Measurements from ENCODE around the gene KIF21A. TPM values are rescaled to one million over a fixed set of nuclear protein-coding genes. Genes with fewer than 3 reads are reported as not detected.

The KIF21A gene
- total RNA-seq, 1 experiment from 2014 or later = 29.1 TPM

GRCh38 chr12:39294715-39295114 lies 148.2 kb downstream of the KIF21A start:
- no peaks in the 10 kb centered on the region for H3K9me3 ChIP-seq (ENCODE audit: control insufficient read depth in 1 of 2, insufficient read depth in 1 of 2, low read depth in 1 of 2, low read length in 2 of 2)
- POLR2A ChIA-PET = no interaction called here
- H3K9me2 ChIP-seq (ENCODE audit: insufficient read depth) = no peaks in the 10 kb centered on the region
- BruUV-seq (replicated peaks) = no TSS peak
- H3K9ac ChIP-seq (ENCODE audit: low read length) = no peak overlapping the region
- TF ChIP-seq EZH2 (IDR thresholded peaks at IDR 0.05) = no peak
- no peak for TF ChIP-seq RAD21 (IDR thresholded peaks at IDR 0.05; ENCODE audit: low read depth)
- TF ChIP-seq TCF7L2 (IDR thresholded peaks at IDR 0.05; ENCODE audit: borderline replicate concordance, extremely low read depth, insufficient read depth, insufficient read length) = no peak
- no peaks in the 10 kb centered on the region for H4K20me1 ChIP-seq (ENCODE audit: insufficient read depth)
- H3K36me3 ChIP-seq (ENCODE audit: control insufficient read depth in 1 of 2, insufficient read depth in 2 of 2, low read length in 2 of 2) = no peaks in the 10 kb centered on the region
- no peaks in the 10 kb centered on the region for H3K4me1 ChIP-seq (ENCODE audit: control insufficient read depth in 1 of 2, insufficient read depth in 2 of 2, low read length in 2 of 2)
- CTCF ChIA-PET = no interaction called here
- H3K4me3 ChIP-seq (replicated peaks in 1 of 2; ENCODE audit: low read depth in 1 of 2, low read length in 2 of 2) = no peak overlapping the region
- no peak overlapping the region for H3K4me2 ChIP-seq (ENCODE audit: low read length)
- DNase-seq (ENCODE audit: low read depth, low spot score) (no peak), ATAC-seq (no peak)
- RAD21 ChIA-PET (ENCODE audit: low non-redundant PET in 1 of 2, low total read pairs in 2 of 2, uncharacterized antibody in 2 of 2, unreplicated experiment in 2 of 2) = no interaction called here
- intact Hi-C loops (cut with micrococcal nuclease) = no loop called here
- H3K27me3 ChIP-seq (ENCODE audit: insufficient read depth, low read length) = no peaks in the 10 kb centered on the region
- no peaks in the 10 kb centered on the region for H3K79me2 ChIP-seq (ENCODE audit: insufficient read depth, low read length)
- no peak overlapping the region for H2AFZ ChIP-seq (ENCODE audit: low read depth, low read length, poor library complexity, severe bottlenecking)
- H3K27ac ChIP-seq (ENCODE audit: low read depth, low read length) = no peak overlapping the region

DNA sequence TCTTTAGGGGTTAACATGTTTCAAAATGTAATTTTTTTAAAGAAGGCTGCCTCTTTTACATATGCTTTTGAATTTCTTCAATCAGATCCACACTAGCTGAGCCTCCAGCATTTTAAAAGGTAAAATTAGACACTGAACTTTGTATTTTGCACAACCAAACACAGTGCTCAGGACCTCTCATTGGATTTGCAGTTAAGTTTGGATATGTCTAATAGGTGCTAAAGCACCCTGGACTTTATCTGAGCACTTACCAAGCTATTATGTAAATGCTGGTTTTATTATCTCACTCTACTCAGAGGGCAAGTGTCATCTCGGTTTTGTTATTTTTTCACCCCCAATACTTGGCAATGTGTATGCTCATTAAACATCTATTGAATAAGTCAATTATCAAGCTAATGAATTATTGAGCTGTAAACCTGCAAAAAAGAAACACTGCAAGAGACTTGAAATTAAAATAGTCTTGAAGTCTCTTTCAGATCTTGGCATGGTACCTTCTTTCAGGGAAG lies 150.7 kb downstream of the KIF21A start:
- ChIA-PET RAD21 (ENCODE audit: low non-redundant PET in 1 of 2, low total read pairs in 2 of 2, uncharacterized antibody in 2 of 2, unreplicated experiment in 2 of 2) (no interaction called here), POLR2A (no interaction called here)
- no TSS peak for BruUV-seq (replicated peaks)

More for the DNA sequence above, 150.7 kb downstream of the KIF21A start:
- CTCF ChIA-PET = no interaction called here
- intact Hi-C loops (cut with micrococcal nuclease) = no loop called here
- no peak overlapping the region for H3K4me2 ChIP-seq (ENCODE audit: low read length)
- DNase-seq (ENCODE audit: low read depth, low spot score) (no peak), ATAC-seq (no peak)
- no peaks in the 10 kb centered on the region for H4K20me1 ChIP-seq (ENCODE audit: insufficient read depth)
- no peaks in the 10 kb centered on the region for H3K27me3 ChIP-seq (ENCODE audit: insufficient read depth, low read length)
- H3K9me3 ChIP-seq (ENCODE audit: control insufficient read depth in 1 of 2, insufficient read depth in 1 of 2, low read depth in 1 of 2, low read length in 2 of 2) = no peaks in the 10 kb centered on the region
- no peak overlapping the region for H3K4me3 ChIP-seq (replicated peaks in 1 of 2; ENCODE audit: low read depth in 1 of 2, low read length in 2 of 2)
- no peak overlapping the region for H3K9ac ChIP-seq (ENCODE audit: low read length)
- no peaks in the 10 kb centered on the region for H3K9me2 ChIP-seq (ENCODE audit: insufficient read depth)
- TF ChIP-seq EZH2phosphoT487 (IDR thresholded peaks at IDR 0.05; ENCODE audit: borderline replicate concordance) = no peak
- H2AFZ ChIP-seq (ENCODE audit: low read depth, low read length, poor library complexity, severe bottlenecking) = no peak overlapping the region
- H3K36me3 ChIP-seq (ENCODE audit: control insufficient read depth in 1 of 2, insufficient read depth in 2 of 2, low read length in 2 of 2) = no peaks in the 10 kb centered on the region
- H3K27ac ChIP-seq (ENCODE audit: low read depth, low read length) = no peak overlapping the region
- no peaks in the 10 kb centered on the region for H3K79me2 ChIP-seq (ENCODE audit: insufficient read depth, low read length)
- no peaks in the 10 kb centered on the region for H3K4me1 ChIP-seq (ENCODE audit: control insufficient read depth in 1 of 2, insufficient read depth in 2 of 2, low read length in 2 of 2)

All from HCT116 (cell line).